ENCODE results near the gene NPHS1. TPM values are rescaled to one million over a fixed set of nuclear protein-coding genes. Genes with fewer than 3 reads are reported as not detected.

Gene NPHS1
- total and polyA plus RNA-seq, 2 of the 8 experiments (the other 6 are each of a cell fraction or from before 2014, with no cell fraction given), result 1.3 to 1.4 TPM

GRCh38 chr19:35805526-35806102 is 46.7 kb downstream of the NPHS1 start (continued):
- TF ChIP-seq MAFK (IDR thresholded peaks at IDR 0.05; ENCODE audit: low read depth, low read length) (no peak), BCL11A (IDR thresholded peaks at IDR 0.05; ENCODE audit: low read depth in 2 of 2, low read length in 2 of 2) (no peak), CBX5 (IDR thresholded peaks at IDR 0.05; ENCODE audit: low read depth, low read length) (no peak), BRCA1 (IDR thresholded peaks at IDR 0.05; ENCODE audit: low read depth, low read length) (no peak), POLR2AphosphoS5 (IDR thresholded peaks at IDR 0.05; ENCODE audit: low read depth, low read length) (no peak), SIN3A (conservative IDR thresholded peaks at IDR 0.05 in 1 of 2, IDR thresholded peaks at IDR 0.05 in 1 of 2; ENCODE audit: low read depth in 1 of 2, low read length in 2 of 2) (no peak)
